Measurements from ENCODE around the gene CAVIN1. TPM values are rescaled to one million over a fixed set of nuclear protein-coding genes. Genes with fewer than 3 reads are reported as not detected.
"Not testable (repeated sequence)": the region's sequence is repeated elsewhere in the genome, so short reads cannot be mapped to it uniquely, and the experiment has no call there.

CAVIN1 gene
- total RNA-seq, 1 experiment from 2014 or later: 192 TPM

DNA sequence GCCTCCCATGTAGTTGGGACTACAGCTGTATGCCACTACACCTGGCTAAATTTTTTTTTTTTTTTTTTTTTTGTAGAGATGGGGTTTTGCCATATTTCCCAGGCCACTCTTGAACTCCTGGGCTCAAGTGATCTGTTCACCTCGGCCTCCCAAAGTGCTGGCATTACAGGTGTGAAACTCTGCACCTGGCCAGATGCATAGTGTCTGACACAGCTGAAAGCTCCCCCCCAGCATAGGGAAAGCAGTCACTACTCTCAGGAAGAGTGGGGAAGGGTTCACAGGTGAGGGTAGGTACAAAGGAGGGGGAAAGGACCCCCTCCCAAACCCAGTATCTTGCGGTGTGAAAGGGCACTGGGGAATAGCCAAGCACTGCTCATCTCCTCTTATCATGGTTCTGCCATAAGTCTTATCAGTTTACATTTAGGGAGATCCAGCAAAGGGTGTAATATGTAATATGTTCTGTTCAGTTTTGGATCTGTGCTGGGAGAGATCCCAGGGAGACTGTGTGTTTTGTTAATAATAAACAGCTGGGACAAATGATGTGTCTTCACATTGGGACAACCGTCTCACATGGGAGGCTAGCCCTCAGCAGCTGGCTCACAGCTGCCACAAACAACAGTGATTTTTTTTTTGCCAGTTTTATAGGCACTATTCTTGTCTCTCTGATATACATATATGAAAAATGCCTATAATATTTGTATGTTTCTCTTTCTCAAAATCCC lies 6.8 kb upstream of the CAVIN1 start:
- DNase-seq (ENCODE audit: low read depth): no peak

DNA sequence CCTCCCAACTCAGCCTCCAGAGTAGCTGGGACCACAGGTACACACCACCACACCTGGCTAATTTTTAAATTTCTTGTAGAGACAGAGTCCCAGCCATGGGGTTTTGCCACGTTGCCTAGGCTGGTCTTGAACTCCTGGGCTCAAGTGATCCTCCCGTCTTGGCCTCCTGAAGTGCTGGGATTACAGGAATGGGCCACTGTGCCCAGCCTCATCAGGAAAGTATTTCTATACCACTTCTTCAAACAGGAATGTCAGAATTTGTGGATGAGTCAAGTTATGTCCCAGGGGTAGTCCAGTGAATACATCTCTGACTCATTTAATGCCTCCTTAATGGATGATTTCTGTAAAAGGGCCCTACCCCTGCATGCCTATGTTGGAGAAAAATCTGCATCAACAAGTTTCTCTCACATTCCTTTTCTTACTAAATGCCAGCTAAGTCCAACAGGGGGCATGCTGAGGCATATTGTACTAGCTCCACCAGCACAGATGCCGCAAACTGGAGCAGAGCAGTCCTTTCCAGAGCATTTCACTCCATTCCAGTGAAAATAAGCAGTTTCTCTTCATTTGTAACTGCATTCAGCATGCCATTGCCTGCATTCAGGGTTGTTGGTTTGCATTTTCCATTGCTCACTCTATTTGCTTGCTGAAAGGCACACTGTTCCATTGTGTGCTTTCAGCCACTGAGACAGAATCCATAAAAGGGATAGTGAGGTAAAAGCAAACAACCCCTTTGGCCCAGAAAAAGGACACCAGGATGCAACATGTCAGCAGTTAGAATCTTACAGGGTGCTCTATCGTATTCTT lies 5.3 kb upstream of the CAVIN1 start:
- peak; percentile 86 for DNase-seq (ENCODE audit: low read depth)

DNA sequence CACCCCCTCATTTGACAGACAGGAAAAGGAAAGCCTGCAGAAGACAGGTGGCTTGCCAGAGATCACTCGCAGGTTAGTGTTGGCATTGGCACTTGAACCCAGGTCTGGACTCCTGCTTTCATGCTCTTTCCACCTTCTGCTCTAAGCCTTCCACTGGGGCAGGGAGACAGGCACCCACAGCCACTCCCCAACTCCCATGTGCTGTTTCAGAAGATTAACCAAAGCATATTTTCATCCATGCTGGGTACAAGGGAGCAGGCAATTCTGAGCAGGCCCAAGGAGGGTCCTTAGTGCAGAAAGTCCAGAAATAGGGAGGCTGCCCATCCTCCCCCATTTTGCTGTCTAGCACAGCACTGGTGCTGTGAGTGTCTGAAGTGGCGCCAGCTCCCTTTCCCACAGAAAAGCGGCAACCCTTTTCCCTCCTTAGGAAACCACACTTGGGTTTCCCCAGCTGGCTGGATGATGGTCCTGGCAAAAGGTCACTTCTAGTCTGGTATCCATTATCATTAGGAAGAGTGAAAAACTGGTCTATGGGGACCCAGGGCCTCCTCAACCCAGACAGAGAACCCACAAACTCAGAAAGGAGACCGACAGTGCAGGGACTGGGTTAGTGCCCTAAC lies 2.0 kb upstream of the CAVIN1 start:
- DNase-seq (ENCODE audit: low read depth): peak; percentile 65

DNA sequence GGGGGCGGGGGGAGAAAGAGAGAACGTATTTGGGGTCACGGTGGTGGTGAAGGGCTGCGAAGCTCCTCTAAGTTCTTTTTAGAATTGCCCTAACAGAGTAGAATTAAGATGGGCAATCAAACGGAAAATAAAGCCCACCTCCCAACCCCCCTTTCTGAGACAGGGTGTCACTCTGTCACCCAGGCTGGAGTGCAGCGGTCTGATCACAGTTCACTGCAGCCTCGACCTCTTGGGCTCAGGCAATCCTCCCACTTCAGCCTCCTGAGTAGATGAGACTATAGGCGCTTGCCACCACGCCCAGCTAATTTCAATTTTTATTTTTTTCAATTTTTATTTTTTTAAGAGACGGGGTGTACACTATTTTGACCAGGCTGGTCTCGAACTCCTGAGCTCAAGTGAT lies 710 bp upstream of the CAVIN1 start:
- DNase-seq (ENCODE audit: low read depth): no peak

DNA sequence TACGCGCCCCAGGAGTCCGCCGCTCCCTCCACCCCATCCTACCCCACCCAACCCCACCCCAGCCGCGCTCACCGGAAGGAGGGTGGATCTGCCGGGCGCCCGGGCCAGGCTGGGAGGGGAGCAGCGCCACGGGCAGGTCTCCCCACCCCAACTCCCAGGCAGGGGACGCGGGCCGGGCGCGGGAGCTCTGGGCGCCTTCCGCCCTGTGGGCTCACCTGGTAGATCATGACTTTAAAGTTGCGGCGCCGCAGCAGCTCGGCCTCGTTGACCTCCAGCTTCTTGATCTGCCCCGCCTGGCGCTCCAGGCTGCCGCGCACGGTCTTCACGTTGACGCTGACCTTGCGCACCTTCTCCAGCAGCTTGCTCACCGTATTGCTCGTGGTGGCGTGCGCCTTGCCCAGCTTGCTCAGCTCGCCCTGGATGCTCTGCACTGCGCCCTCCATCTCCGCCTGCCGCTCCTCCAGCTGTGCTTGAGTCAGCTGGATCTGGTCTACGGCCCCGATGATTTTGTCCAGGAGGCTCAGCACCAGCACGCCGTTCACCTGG lies 571 bp downstream of the CAVIN1 start:
- peak; percentile 51 for DNase-seq (ENCODE audit: low read depth)

DNA sequence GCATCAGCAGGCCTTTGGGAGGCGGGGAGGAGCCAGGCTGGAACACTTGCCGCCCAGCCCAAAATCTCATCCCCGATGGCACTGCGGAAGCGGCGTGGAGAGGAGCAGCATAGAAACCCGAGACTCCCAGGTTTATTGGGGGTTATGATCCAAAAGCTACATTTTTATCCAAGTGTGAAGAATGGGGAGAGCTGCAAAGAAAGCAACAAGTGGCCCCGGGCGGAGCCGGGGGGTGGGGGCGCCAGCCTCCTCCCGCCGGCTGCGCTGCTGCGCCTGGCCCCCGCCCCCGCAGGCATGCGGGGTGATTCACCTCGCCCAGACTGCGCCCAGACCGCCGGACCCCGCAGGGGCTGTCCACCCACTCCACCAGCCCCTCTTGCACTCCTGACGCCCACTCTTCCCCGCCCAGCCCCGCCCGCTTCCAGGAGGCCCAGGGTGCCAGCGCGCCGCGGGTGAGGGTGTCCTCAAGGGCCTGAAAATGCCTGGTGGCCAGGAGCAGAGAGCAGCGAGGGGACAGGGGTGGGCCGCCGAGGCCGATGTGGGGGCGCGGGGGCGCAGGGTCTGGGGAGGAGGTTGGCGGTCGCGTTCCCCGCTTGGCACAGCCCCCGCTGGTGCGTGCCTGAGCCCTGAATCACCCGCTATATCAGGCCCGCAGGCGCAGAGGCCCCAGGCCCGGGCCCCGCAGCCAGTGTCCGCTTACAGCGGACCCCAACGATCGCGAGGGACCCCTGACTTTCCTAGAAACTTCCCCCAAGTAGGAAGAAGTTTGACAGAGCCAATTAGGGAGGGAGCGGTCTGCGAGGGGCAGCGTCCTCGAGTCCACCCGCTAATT lies 1.3 kb downstream of the CAVIN1 start:
- peak; percentile 79 for DNase-seq (ENCODE audit: low read depth)

DNA sequence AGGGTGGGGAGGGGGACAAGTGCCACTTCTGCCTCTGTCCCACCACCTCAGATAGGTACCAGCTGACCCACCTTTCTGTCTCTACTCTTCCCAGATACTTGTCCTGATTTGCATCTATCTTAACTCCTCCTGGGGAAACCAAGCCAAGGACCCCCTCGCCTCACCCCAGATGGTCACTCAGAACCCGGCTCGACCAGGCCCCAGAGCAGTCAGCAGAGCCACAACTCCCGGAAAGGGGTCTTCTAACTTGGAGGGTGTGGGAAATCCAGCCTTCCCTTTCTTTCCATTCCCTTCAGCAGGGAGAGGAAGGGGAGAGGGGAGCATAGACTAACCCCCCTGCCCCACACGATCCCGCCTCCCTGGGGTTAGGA lies 1.9 kb downstream of the CAVIN1 start:
- DNase-seq (ENCODE audit: low read depth): no peak

DNA sequence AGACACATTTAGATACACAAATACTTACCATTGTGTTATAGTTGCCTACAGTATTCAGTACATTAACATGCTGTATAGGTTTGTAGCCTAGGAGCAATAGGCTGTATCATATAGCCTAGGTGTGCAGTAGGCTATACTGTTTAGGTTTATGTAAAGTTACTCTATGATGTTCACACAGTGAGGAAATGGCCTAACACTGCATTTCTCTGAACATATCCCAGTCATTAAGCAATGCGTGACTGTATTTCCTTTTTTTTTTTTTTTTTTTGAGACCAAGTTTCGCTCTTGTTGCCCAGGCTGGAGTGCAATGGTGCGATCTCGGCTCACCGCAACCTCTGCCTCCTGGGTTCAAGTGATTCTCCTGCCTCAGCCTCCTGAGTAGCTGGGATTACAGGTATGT lies 5.1 kb downstream of the CAVIN1 start:
- not testable (repeated sequence) for DNase-seq (ENCODE audit: low read depth)

DNA sequence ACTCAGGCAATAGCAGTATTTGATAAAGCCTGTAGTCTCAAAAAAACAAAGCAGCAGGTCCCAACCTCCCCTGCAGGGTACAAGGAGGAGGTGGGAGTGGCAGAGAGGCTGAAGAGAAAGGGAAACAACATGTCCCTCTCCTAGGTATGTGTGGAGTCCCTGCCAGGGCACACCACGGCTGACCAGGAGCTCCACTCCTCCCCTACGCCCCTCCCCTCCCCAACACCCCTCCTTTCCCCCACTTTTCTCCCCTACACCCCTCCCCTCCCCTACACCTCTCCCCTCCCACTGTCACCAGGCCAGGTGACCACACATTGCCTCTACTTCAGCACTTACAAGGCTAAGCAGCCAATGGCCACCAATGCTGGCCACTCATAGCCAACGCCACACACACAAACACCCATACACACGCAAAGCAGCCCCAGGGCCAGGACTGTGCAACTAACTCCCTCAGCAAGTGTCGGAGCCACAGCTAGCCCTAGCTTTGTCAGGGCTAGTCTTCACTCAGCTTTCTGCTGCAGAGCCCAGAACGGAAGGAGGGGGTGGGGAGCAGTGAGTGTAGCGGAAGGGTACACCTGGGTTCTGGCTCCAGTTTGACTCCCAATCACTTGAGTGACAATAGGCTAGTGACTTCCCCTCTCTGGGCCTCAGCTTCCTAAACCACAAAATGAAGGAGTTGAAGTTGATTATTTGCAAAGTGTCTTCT lies 8.2 kb downstream of the CAVIN1 start:
- no peak for DNase-seq (ENCODE audit: low read depth)

DNA sequence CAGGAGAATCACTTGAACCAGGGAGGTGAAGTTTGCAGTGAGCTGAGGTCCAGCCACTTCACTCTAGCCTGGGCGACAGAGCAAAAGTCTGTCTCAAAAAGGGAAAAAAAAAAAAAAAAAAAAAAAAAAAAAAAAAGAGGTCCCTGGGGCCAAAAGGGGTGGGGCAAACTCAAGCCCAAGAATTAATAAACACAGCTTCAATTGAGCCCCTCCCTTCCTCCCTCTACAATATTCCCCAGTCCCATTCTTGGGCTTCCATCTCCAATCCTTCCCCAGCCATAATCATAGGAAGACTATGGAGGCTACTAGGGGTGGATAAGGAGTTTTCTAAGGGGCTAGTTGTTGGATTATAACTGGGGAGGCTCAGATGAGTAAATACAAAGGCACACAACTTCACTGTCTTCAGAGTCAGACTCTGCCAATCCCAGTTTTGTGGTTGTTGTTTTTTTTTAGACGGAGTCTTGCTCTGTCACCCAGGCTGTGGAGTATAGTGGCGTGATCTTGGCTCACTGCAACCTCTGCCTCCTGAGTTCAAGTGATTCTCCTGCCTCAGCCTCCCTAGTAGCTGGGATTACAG lies 9.5 kb downstream of the CAVIN1 start:
- DNase-seq (ENCODE audit: low read depth): no peak

DNA sequence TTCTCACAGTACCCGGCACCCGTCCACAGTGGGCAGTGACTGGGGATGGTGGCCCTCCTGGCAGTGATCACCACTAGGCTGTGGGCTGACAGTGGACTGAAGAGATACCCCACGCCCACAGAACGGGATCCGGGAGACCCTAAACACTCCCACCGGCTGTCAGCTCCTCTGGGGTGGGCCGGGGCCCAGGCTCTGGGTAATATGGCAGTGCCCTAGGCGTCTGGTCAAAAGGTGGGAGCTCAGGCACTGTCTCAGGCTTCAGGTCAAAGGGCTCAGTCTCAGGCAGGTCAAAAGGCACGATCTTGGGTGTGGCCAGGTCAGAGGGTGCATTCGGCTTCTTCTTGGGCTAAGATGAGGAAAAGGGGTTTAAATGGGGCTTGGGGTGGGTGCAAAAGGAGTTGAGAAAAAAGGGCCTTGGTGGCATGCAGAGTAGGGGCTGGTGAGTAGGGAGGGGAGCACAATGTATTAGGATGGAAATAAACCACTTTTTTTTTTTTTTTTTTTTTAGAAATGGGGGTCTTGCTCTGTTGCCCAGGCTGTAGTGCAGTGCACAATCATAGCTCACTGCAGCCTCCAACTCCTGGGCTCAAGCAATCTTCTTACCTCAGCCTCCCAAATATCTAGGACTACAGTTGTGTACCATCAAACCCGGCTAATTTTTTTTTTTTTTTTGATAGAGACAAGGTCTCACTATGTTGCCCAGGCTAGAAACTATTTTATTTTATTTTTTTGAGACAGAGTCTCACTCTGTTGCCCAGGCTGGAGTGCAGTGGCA lies 11.0 kb downstream of the CAVIN1 start:
- DNase-seq (ENCODE audit: low read depth): no peak

DNA sequence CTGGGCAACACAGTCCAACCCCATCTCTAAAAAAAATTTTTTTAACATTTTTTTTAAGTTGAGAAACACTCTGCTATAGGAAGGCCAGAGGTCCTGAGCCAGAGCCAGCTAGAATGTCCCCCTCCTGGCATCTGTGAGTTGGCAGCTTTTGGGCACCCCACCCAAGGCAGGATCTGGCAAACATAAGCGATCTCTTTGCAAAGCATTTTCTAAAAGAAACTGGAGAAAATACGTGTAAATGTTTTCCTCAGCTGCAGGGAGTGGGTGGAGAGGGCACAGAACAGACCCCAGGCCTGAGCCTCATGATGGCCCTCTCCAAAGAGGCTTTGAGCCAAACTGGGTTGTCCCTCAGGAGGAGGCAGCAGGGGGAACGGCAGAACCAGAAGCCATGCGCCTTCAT lies 11.7 kb downstream of the CAVIN1 start:
- no peak for DNase-seq (ENCODE audit: low read depth)

DNA sequence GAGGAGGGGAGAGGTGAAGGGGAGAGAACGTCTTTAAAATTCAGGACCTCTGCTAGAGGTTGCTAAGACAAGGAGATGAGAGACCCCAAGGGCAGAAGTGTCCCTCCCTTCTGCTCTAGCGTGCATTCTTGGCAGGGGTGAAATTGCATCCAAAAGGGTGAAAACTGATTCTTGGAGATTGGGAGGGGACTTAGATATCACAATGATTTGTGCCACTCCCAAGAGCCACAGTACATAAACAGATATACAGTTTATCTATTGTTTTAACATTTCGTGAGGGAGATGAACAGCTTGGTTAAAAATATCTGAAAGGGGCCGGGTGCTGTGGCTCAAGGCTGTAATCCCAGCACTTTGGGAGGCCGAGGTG lies 12.8 kb downstream of the CAVIN1 start:
- DNase-seq (ENCODE audit: low read depth): no peak

DNA sequence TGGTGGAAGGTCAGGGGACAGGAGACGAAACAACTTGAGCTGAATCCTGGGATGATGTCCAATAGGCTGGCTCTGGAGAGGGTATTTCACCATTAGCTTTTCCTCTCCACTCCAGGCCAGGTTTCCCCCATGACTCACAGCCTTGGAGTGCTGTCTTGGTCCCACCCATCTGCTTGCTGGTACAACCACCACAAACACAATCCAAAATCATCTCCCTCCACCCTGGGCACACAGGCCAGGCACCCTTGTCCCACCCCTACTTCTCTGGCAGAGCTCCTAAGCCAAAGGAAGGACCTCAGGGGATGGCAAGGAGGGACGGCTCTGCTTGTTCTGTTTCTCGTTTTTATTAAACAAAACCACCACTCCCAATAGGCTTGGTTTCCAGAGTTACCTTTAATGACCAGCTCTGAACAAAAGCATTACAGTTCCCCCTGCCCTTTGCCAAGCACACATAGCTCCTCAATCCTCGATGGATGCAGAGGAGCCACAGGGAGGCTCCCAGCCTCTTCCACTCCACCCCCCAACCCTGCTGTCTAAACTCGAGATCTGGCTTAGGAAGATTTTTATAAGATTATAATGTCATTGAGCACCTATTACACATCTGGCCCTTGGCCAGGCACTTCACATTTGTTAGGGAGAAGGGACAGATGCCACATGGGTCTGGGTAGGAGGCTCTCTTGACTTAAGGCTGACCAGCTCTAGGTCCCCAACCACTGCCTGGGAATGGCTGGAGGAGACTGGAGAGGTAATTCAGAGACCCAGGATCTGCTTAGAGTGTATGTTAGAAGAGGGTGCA lies 13.3 kb downstream of the CAVIN1 start:
- peak; percentile 80 for DNase-seq (ENCODE audit: low read depth)

DNA sequence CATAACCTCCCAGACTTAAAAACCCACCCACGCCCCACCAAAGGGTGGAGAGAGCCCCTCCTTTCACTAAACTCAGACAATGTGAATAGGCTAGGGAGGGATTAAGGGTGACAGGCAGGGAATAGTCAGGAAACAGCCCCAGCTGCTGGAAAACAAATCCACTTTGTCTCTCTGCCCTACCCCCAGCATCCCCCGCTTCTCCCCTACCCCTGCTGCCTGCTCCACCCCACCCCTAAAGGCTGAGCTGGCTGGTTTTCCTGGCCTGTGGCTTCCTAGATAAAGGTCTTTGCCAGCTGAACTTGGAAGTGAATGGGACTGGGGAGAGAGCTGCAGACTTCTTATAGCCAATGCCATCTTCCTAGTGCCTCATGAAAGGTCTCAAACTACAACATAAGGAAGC lies 15.0 kb downstream of the CAVIN1 start:
- DNase-seq (ENCODE audit: low read depth): peak; percentile 14

DNA sequence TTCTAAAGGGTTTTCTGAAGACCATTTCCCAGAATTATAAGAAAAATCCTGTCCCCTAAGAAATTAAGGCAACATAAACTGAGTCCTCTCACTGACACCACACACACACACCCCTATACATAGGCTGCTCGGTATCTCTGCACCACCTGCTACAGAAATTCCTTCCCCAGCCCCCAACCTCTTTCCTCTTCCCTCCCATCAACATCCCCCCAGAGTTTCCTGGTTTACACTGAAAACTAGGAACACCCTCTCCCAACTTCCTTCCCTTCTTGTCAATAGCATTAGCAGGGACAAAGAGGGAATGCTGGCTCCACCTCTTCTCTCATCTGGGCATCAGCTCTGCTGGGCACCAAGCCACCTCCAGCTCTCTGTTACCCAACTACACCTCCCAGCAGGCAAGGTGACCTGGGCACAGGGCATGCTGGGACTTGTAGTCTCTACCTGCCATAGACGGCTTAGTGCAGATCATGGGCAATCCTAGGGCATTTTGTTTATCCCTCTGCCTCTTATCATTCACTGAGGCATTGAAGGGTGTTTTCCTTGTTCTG lies 15.7 kb downstream of the CAVIN1 start:
- DNase-seq (ENCODE audit: low read depth): peak; percentile 52

DNA sequence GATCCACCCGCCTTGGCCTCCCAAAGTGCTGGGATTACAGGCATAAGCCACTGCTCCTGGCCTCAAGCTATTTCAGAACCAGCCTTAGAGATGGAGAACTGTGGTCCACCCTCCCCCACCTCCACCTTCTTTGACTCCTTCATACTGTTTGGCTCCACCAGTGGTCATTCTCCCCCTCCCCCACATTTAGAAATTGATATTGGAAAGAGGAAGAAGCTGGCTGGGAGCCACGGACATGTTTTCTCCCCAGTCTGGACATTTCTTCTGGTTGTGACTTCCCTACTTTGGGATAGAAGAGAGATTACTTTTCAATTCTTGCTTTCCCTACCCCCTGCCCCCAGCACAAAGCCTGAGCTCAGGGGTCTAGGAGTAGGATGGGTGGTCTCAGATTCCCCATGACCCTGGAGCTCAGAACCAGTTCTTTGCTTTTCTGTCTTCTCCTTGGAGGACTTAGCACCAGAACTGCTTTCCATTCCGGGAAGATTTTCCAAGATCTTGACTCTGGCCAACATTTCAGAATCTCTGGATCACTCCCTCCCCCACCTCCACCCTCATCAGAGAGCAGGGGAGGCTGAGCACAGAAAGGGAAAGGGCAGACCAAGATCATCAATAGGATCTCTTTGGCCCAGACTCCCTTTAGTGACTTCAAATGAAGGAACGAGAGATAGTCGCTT lies 16.3 kb downstream of the CAVIN1 start:
- no peak for DNase-seq (ENCODE audit: low read depth)

DNA sequence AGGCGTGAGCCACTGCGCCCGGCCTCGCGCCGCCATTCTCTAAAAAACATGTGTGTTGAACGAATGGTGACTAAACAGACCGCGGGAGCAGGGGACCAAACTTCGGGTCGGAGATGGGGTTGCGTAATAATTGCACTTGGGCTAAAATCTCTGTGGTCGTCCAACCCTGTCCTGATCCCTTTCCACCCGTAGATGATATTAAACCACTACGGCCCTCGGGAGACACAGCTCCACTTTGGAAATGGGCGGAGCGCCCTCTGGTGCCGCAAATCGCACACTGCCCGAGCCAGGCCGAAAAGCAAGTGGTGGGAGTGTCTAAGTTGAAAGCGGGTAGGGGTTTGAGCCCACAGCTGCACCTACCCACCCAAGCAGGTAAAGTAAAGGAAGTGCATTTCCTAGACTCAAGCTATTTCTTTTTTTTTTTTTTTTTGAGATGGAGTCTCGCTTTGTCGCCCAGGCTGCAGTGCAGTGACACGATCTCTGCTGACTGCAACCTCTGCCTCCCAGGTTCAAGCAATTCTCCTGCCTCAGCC lies 17.0 kb downstream of the CAVIN1 start:
- DNase-seq (ENCODE audit: low read depth): peak; percentile 47

Measured in Daoy (cell line).